D721Med (cell line): ENCODE measurements around the gene ARHGAP24.

Source experiments
- DNase-seq: peaks from one replicate; pipeline ENCODE4 v3.0.0; 2011; ENCODE audit warnings: low spot score; ENCODE audit not compliant: insufficient read length
- FAIRE-seq: peaks from 2 replicates; lab custom pipeline; 2011; peaks lifted over from hg19 to GRCh38; lab: Jason Lieb, UNC
- CTCF ChIP-seq: IDR thresholded peaks from 2 replicates; pipeline ENCODE4 v1.5.1; 2012; ENCODE audit warnings: mild to moderate bottlenecking, control low read depth; ENCODE audit not compliant: insufficient read depth; ENCODE audit errors: missing control alignments

The ARHGAP24 gene

GRCh38 chr4:85761803-85762528 lies 287.0 kb downstream of the ARHGAP24 start:
- TF ChIP-seq CTCF, result no peak
- no peak for FAIRE-seq
- no peak for DNase-seq

GRCh38 chr4:85762529-85762871 lies 287.6 kb downstream of the ARHGAP24 start:
- DNase-seq (no peak), FAIRE-seq (no peak)
- no peak for TF ChIP-seq CTCF

DNA sequence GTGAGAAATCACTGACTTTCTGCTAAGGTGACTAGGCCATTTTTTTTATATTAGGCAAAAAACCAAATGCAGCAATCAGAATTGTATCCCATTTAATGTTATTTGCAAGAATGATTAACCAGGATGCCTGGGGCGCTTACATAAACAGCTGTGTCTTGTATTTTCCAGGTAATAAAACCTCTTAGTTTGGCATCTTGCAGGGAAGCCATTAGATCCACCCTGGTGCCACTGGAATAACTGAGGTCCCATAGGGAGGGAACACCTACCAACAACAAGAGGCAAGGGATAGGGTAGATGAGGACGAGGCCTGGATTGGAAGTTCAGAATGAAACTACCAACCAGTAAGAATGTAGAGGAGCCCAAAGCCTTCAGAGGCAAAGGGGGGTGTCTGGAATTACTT lies 288.3 kb downstream of the ARHGAP24 start:
- TF ChIP-seq CTCF, result no peak
- DNase-seq (no peak), FAIRE-seq (no peak)

GRCh38 chr4:85767649-85768048 lies 292.7 kb downstream of the ARHGAP24 start:
- no peak for FAIRE-seq
- TF ChIP-seq CTCF, result no peak

GRCh38 chr4:85769009-85769408 lies 294.1 kb downstream of the ARHGAP24 start:
- TF ChIP-seq CTCF, result no peak
- FAIRE-seq (no peak), DNase-seq (no peak)

More at GRCh38 chr4:85767649-85768048, 292.7 kb downstream of the ARHGAP24 start:
- DNase-seq, result no peak

DNA sequence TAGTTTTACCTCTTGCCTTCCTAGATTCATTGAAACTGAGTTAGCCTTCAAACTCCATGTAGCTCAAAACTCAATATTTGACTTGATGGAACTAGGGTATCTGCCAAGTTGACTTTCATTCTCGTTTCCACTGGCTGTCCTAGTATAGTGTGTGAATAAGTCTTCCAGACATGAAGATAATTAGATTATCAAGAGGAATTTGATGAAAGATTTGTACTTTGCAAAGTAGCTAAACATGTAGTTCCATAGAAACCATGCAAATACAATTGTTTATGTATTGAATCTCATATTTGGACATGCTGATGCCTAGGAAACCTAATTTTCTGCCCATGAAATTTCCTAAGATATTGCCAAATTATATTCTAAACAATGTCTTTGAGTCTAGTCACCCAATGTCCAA lies 297.5 kb downstream of the ARHGAP24 start:
- FAIRE-seq (no peak), DNase-seq (no peak)
- TF ChIP-seq CTCF, result no peak

DNA sequence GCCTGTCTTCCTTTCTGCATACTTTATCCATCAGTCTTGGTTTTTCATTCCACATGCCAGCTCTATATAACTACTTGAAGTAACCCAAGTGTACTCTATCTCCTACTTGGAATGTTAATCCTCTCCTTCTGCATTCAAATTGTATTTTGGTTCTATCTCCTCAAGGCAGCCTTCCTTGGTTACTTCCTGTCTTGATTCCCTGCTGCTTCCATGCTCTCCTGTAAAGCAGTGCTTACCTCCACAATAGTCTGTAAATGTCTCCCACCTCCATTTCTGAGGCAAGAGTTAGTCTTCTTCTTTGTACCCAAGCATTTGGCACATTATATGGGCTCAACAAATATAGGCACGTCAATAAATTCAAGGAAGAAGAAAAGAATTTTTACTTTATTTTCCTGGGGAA lies 298.4 kb downstream of the ARHGAP24 start:
- DNase-seq (no peak), FAIRE-seq (no peak)
- no peak for TF ChIP-seq CTCF
